Caco-2 (cell line): Measurements from ENCODE around the gene CLSTN2. TPM values are rescaled to one million over a fixed set of nuclear protein-coding genes. Genes with fewer than 3 reads are reported as not detected.

Experiments
- BruUV-seq: library from RNA; stranded (reverse); fragments of 400-500 nt; replicated peaks from 2 replicates; lab custom pipeline; 2021; lab: Mats Ljungman, UMichigan
- CTCF ChIA-PET: fragments of 300-600 bp; sonication (Branson Sonifier 250); formaldehyde crosslinking; loops from one replicate; lab custom pipeline; 2022; ENCODE audit warnings: antibody characterized with exemption; lab: Charles Lee
- POLR2A ChIA-PET: fragments of 300-600 bp; sonication (Branson Sonifier 250); formaldehyde crosslinking; loops from one replicate; lab custom pipeline; 2022; ENCODE audit warnings: antibody characterized with exemption; lab: Charles Lee
- DNase-seq, 2 experiments: peaks; one replicate each; pipeline versions ENCODE4 v3.0.0 to v3.0.0-alpha.2; 2020 to 2022
- H3K27me3 ChIP-seq: replicated peaks from 2 replicates; pipeline ENCODE4 v1.6.0; 2011; ENCODE audit warnings: low read length; ENCODE audit not compliant: control insufficient read depth, insufficient read depth
- H3K36me3 ChIP-seq: 2 replicates; pipeline ENCODE4 v1.5.1; 2011; ENCODE audit warnings: low read length; ENCODE audit not compliant: control insufficient read depth, insufficient read depth
- H3K4me1 ChIP-seq: fragments of 250-450 bp; sonication (Bioruptor Pico); 2 replicates; pipeline ENCODE4 v1.5.1; 2020; ENCODE audit warnings: mild to moderate bottlenecking
- H3K4me3 ChIP-seq: 2 replicates; pipeline ENCODE4 v1.5.1; 2011; ENCODE audit warnings: low read depth, mild to moderate bottlenecking, control low read depth, low read length
- H3K9me3 ChIP-seq: fragments of 250-450 bp; sonication (Bioruptor Pico); 2 replicates; pipeline ENCODE4 v1.5.1; 2020; ENCODE audit warnings: mild to moderate bottlenecking, moderate library complexity
- H3K27ac Mint-ChIP-seq: one replicate; pipeline ENCODE4 v1.8.0; 2022; ENCODE audit warnings: mixed read lengths; ENCODE audit not compliant: unreplicated experiment
- H3K27me3 Mint-ChIP-seq: one replicate; pipeline ENCODE4 v1.8.0; 2022; ENCODE audit warnings: mixed read lengths; ENCODE audit not compliant: insufficient read depth, unreplicated experiment
- H3K36me3 Mint-ChIP-seq: one replicate; pipeline ENCODE4 v1.8.0; 2022; ENCODE audit warnings: mild to moderate bottlenecking, mixed read lengths; ENCODE audit not compliant: insufficient read depth, unreplicated experiment
- H3K4me1 Mint-ChIP-seq: one replicate; pipeline ENCODE4 v1.8.0; 2022; ENCODE audit warnings: low read depth, mixed read lengths; ENCODE audit not compliant: unreplicated experiment
- H3K4me3 Mint-ChIP-seq: one replicate; pipeline ENCODE4 v1.8.0; 2022; ENCODE audit warnings: mild to moderate bottlenecking, moderate library complexity, mixed read lengths; ENCODE audit not compliant: unreplicated experiment
- H3K9me3 Mint-ChIP-seq: one replicate; pipeline ENCODE4 v1.8.0; 2022; ENCODE audit warnings: mixed read lengths; ENCODE audit not compliant: unreplicated experiment
- intact Hi-C: fragments of 100-400 bp; cut with micrococcal nuclease; formaldehyde crosslinking; loops from one replicate; pipeline ENCODE4 v1.10.0; 2022; ENCODE audit not compliant: unreplicated experiment
- total RNA-seq: library from RNA; stranded (reverse); gene quantifications from 2 replicates; pipeline ENCODE4 v1.2.3, GENCODE V29; 2022
- TF ChIP-seq, protein P1 (sequence below), 2 experiments: fragments of 200-600 bp in 1 of 2; IDR thresholded peaks; 1 replicate in 1 of 2; 2 replicates in 1 of 2; pipeline versions ENCODE4 v1.5.1 to v1.8.0; 2011 to 2022; ENCODE audit warnings: antibody characterized with exemption in 1 of 2, control low read depth in 1 of 2, inconsistent platforms in 1 of 2, low read depth in 1 of 2, low read length in 1 of 2, mild to moderate bottlenecking in 1 of 2, moderate library complexity in 1 of 2; ENCODE audit not compliant: insufficient read depth in 1 of 2, severe bottlenecking in 1 of 2, unreplicated experiment in 1 of 2

Gene CLSTN2
- total RNA-seq, 1 experiment from 2014 or later = 26.1 TPM

DNA sequence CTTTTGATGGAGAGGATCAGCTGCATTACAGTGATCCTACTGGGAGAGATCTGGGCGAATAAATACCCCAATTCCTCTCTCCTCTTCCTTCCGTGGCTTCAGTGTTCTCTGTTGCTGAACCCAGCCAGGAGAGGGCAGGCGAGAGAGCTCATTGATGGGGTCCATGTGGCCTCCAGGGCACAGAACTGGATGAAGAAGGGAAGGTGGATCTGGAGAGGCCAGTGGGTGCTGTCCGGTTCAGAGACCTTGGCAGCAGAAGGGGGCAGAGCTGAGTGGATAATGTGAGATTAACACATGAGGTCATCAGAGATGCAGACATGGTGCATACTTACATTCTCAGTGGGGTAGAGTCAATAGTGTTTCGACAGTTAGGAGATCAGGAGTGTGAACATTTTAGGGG is 193.6 kb downstream of the CLSTN2 start:
- CTCF ChIA-PET = interaction anchor here (0.9 to 1.0 kb wide), 3 partner anchors 8 to 119 kb away, joined by 3 read pairs; no protein-coding TSS in a partner anchor
- Histone ChIP-seq H3K4me3 (no peak overlapping the region), H3K4me1 (no peaks in the 10 kb centered on the region), H3K27me3 (no peaks in the 10 kb centered on the region; the same call in 1 of the 2 replicates), H3K9me3 (no peaks in the 10 kb centered on the region), H3K36me3 (no peaks in the 10 kb centered on the region)
- Mint-ChIP-seq H3K9me3 (no peaks in the 10 kb centered on the region), H3K4me3 (no peak overlapping the region), H3K27me3 (peaks cover 8% of the 10 kb centered on the region), H3K27ac (no peak overlapping the region), H3K4me1 (no peaks in the 10 kb centered on the region), H3K36me3 (no peaks in the 10 kb centered on the region)
- TF ChIP-seq, protein P1, sequence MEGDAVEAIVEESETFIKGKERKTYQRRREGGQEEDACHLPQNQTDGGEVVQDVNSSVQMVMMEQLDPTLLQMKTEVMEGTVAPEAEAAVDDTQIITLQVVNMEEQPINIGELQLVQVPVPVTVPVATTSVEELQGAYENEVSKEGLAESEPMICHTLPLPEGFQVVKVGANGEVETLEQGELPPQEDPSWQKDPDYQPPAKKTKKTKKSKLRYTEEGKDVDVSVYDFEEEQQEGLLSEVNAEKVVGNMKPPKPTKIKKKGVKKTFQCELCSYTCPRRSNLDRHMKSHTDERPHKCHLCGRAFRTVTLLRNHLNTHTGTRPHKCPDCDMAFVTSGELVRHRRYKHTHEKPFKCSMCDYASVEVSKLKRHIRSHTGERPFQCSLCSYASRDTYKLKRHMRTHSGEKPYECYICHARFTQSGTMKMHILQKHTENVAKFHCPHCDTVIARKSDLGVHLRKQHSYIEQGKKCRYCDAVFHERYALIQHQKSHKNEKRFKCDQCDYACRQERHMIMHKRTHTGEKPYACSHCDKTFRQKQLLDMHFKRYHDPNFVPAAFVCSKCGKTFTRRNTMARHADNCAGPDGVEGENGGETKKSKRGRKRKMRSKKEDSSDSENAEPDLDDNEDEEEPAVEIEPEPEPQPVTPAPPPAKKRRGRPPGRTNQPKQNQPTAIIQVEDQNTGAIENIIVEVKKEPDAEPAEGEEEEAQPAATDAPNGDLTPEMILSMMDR (IDR thresholded peaks at IDR 0.05; ENCODE audit: insufficient read depth in 1 of 2, low read depth in 1 of 2, low read length in 1 of 2, severe bottlenecking in 1 of 2, unreplicated experiment in 1 of 2) = peak; percentile 57 to 77
- DNase-seq = peak; percentile 47 to 53
- intact Hi-C loops = loop anchor here (1.0 to 5.0 kb wide), 2 partner anchors 140 to 191 kb away; partner anchors contain the start of gene CLSTN2
- BruUV-seq = no TSS peak
- POLR2A ChIA-PET = no interaction called here

DNA sequence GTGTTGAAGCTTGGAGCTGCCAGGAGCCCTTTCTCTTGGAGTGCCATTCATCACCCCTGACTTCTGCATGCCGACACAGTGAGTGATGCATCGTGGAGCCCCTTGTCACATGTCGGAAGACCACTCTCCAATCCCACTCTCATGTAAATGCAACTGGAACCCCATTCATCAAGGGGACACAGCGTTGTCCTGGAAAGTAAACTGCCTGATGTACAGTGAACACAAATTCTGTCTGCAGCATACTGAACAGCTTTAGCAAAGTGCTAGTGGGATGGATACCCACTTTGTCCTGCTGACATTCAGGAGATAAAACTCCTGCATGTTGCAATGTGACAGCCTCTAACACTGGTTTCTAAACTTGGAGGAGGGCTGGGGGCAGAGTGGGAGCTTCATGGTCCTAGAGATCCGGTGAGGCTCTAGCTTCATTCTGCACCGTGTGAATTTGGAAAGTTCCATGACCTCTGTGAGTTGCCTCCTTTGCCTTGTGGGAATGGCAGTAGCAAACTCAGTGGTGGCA is 194.8 kb downstream of the CLSTN2 start:
- no peaks in the 10 kb centered on the region for H3K9me3 Mint-ChIP-seq
- ChIA-PET CTCF (no interaction called here), POLR2A (no interaction called here)
- no peaks in the 10 kb centered on the region for H3K4me1 Mint-ChIP-seq
- no peak overlapping the region for H3K4me3 ChIP-seq
- no peak overlapping the region for H3K4me3 Mint-ChIP-seq
- no peak for DNase-seq
- no peaks in the 10 kb centered on the region for H3K4me1 ChIP-seq
- TF ChIP-seq, protein P1 (IDR thresholded peaks at IDR 0.05; ENCODE audit: insufficient read depth in 1 of 2, low read depth in 1 of 2, low read length in 1 of 2, severe bottlenecking in 1 of 2, unreplicated experiment in 1 of 2) = no peak
- no peaks in the 10 kb centered on the region for H3K36me3 ChIP-seq
- H3K27me3 ChIP-seq = no peaks in the 10 kb centered on the region; the same call in 1 of the 2 replicates
- H3K9me3 ChIP-seq = no peaks in the 10 kb centered on the region
- peaks cover 8% of the 10 kb centered on the region for H3K27me3 Mint-ChIP-seq
- no TSS peak for BruUV-seq
- no peaks in the 10 kb centered on the region for H3K36me3 Mint-ChIP-seq
- intact Hi-C loops = loop anchor here (5.0 kb wide), 1 partner anchor 193 kb away; the partner anchor contains the start of gene CLSTN2
- H3K27ac Mint-ChIP-seq = no peak overlapping the region

DNA sequence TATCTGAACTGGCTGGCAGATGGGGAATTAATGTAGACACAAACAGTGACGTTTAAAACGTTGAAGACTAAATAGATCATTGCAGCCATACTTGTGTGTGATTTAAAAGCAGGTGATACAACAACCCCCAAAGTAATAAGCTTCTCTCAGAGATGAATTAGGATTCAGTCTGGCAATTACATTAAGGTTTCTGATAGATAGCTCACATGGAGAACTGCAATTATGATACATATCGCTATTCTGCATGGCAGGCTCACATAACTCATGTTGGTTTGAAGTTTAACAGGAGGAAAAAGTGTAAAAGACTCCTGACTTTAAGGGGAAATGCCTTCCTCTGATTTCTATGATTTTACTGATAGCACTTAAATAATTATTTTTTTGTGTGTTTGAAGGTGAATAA is 196.9 kb downstream of the CLSTN2 start:
- TF ChIP-seq, protein P1 (IDR thresholded peaks at IDR 0.05; ENCODE audit: insufficient read depth in 1 of 2, low read depth in 1 of 2, low read length in 1 of 2, severe bottlenecking in 1 of 2, unreplicated experiment in 1 of 2) = no peak
- DNase-seq = no peak

More for the DNA sequence above, 196.9 kb downstream of the CLSTN2 start:
- intact Hi-C loops = no loop called here
- Mint-ChIP-seq H3K27me3 (peaks cover 8% of the 10 kb centered on the region), H3K9me3 (no peaks in the 10 kb centered on the region), H3K27ac (no peak overlapping the region), H3K36me3 (no peaks in the 10 kb centered on the region), H3K4me1 (no peaks in the 10 kb centered on the region), H3K4me3 (no peak overlapping the region)
- H3K4me3 ChIP-seq = no peak overlapping the region
- H3K36me3 ChIP-seq = no peaks in the 10 kb centered on the region
- POLR2A ChIA-PET = no interaction called here
- H3K27me3 ChIP-seq = no peaks in the 10 kb centered on the region
- H3K9me3 ChIP-seq = no peaks in the 10 kb centered on the region
- CTCF ChIA-PET = no interaction called here
- no TSS peak for BruUV-seq
- no peaks in the 10 kb centered on the region for H3K4me1 ChIP-seq
